HG03520 (cell line): ENCODE measurements around the gene ZNF324B.
"Not testable (repeated sequence)": the region's sequence is repeated elsewhere in the genome, so short reads cannot be mapped to it uniquely, and the experiment has no call there.

ENCODE experiments used
- ATAC-seq: cut with Tn5 transposase; IDR thresholded peaks from one replicate; pipeline ENCODE4 v1.9.1; 2021; ENCODE audit warnings: mild to moderate bottlenecking, moderate library complexity; ENCODE audit not compliant: unreplicated experiment

The ZNF324B gene

DNA sequence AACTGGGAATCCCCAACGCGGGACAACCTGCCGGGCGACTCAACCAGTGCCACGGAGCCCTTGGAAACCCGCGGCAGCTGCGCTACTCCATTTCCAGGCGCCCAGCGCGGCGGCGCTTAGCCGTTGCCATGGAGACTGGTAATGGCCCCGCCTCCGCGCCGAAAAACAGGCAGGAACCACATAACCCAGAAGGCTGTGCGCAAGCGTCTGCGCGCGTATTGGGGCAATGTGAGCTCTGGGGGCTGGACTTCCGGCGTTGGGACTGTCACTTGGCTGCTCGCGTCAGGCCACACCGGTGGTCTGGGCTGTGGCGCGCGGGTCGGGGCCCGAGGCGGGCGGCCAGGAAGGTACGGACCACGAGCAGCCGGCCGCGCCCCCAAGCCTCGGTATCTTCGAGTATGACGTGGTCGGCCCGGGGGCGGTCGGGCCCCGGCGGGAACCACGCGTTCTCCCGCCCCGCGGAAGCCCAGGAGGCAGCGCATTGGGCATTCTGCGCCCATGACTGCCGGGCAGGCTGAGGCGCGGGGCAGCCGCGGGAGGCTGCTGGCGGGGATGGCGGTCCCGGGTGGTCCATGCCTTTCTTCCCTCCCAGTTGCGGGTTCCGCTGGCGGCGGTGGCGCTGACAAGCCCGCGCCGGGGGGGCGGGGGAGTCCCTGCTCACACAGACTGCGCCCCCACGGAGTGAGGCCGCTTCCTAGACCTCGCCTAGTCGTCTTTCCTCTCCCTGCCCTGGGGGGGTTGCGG is at the start of gene ZNF324B:
Gene ZNF324B, plus strand, starts transcription at position 265 of the 744 bp plus-strand sequence. CDS start 2,080 bp downstream, outside the sequence.
- ATAC-seq, result peak; percentile 87

DNA sequence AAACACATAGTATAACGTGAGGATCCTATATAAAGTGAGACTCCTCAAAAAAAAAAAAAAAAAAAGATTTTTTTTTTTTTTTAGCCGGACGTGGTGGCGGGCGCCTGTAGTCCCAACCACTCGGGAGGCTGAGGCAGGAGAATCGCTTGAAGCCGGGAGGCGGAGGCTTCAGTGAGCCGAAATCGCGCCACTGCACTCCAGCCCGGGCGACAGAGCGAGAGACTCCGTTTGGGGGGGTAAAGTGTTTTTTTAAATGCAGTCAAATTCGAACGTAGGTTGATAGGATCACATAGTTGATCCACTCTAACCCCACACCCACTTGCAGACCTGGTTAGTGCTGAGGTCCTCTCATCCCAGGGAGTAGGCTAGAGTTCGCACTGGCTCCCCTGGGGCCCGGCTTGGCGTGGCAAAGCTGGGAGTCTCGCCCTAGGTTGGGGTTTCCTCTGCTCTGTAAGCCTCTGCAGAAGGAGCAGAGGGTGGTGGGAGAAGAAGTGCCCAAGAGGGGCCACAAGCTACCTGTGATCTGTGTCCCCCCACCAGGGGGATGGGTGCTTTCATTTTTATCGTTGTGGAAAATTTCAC is 49.5 kb upstream of the ZNF324B start:
- ATAC-seq, result no peak

DNA sequence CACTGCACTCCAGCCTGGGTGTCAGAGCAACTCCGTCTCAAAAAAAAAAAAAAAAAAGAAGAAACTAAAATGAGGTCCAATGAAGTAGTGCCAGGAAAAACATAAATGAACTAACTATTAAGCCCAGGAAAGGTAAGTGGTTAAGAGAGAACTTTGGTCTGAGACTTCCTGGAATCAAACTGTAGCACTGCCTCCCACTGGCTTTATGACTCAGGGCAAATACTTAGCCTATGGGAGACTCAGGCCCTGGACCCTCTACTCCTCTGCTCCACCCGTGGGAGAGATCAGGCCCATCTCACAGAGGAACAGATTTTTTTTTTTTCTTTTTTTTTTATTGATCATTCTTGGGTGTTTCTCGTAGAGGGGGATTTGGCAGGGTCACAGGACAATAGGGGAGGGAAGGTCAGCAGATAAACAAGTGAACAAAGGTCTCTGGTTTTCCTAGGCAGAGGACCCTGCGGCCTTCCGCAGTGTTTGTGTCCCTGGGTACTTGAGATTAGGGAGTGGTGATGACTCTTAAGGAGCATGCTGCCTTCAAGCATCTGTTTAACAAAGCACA is 47.4 kb upstream of the ZNF324B start:
- ATAC-seq, result not testable (repeated sequence)

DNA sequence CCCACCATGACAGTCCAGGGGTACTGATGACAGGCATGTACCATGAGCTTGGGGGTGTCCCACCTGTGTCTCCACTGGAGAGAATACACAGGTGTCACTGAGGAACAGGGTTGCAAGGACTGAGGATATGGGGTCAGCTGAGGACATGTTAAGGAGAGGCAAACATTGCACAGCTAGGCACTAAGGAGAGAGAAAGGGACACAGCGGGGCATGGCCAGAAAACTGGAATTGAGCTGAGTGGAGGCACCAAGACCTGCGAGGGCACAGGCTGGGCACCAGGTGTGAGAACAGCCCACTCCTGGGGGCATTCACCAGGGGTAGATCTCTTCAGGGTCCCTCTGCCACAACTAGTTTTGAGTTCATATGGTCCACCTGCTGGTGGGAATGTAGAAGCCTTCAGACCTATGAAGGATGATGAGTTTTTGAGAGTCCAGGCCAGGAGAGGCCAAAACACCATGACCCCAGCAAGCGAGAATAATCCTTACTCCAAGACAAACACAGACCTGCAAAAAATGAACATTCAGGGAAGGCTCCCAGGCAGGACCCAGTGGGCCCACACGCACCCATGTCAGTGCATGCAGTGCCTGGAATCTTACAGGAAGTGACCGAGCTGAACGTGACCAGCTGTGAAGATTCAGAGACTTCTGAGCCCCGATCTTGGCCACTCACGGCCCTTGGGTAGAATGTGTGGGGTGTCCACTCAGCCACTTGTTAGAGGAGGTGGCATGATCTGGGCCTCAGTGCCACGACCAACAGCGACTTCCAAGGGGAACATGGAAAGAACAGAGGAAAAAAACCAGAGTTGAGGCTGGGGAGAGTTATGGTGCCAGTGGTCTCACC is 44.4 kb upstream of the ZNF324B start:
- ATAC-seq, result no peak

DNA sequence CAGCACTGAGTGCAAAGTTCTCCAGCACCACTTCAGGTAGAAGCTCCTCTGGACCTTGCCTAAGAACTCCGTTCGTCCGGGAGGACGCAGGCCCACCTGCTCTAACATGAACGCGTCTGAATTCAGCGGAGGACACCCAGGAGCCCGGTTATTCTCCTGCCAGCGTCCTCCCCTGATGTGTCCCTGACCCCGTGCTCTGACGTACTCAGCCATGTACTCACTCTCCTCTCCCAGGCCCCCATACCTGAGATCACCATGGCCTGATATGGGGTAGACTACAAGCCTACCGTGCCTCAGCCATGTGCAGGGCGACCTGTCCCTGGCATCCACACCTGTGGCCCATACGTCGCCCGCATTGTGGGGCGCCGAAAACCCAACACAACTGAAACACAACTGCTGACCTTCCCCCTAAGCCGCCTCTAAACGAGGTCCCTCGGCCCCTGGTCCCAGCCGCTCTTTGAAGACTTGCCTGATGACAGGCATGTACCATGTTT is 43.7 kb upstream of the ZNF324B start:
- no peak for ATAC-seq

DNA sequence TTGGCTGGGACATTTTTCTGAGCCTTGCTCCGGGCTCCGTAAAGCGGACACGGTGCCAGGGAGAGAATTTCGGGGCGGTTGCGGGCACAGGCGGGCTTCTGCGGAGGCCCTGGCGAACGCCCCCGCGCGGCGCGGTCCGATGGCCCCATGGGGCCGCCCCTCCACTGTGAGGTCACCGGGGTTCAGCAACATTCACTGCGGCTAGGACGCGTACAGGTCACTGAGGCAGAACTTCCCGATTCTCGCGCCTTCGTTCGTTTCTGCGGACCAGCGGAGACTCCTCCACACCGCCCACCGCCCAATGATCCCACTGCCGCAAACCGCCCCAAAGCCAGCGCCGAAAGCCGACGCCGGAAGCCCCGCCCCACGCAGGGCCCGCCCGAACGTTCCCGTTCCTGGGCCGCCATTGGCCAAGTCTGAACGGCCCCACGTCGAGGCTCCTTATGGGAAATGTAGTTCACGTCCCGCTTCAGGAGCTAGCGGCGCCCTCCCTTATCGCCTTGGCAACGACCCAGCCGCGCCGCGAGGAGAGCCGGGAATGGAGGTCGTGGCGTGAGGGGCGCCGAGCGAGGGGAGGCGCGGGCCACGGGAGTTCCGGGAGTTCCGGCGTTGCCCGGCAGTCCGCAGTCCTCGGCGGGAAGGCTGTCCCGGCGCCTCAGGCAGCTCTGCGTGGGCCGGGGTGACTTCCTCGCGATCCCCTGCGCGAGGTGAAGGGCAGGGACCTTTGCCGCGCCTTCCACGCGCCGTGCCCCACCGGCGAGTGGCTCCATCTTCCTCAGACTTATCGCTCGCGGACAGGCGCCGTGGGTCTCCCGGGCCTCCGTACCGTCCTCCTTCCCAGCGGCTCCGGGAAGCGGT is 43.0 kb upstream of the ZNF324B start, which contains the start of gene ZNF584:
Gene ZNF584, plus strand, starts transcription at position 498 of the 858 bp plus-strand sequence. CDS start 499 bp downstream, outside the sequence.
- peak; percentile 82 for ATAC-seq

DNA sequence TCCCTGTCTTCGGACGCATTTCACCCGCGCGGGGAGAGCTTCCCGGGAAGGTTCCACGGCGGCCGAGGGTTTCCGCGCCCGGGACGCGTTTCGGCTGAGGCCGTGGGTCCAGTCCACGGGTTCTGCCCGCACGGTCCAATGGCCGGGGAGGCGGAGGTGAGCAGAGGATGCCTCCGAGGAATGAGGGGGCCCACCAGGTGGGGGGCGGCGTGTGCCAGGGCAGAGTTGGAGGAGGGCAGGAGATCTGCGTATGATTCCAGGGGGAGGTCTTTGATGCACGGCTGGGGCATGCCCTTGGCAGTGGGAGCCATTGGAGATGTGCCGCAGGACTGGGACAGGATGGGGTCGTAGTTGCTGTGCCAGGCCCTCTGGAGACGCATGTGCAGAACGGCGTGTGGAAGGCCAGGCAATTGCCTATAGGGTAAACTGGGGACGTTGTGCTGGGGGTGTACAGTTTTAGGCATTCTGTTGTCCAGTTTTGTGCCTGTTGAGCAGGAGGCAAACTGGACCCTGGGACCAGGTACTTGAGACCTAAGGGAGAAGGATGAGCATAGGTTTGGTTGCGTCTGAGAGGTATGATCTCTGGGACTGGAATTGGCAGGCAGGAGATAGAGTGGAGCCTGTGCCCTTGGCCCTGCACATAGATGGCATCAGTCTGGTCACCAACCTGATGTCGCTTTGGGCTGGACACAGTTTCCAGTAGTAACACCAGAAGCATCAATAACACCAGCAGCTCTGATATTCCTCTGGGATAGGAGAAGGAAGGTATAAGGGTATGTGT is 42.2 kb upstream of the ZNF324B start:
- ATAC-seq, result peak; percentile 9

DNA sequence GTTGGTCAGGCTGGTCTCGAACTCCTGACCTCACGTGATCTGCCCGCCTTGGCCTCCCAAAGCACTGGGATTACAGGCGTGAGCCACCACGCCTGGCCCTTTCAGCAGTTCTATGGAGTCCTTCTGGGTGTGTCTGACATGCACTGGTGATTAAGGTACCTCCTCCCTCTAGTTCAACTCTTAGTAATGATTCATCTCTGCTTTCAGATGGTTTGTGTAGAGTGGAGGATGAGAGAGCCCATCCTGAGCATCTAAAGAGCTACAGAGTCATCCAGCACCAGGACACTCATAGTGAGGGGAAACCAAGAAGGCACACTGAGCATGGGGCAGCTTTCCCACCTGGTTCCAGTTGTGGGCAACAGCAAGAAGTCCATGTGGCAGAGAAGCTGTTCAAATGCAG is 34.8 kb upstream of the ZNF324B start:
- ATAC-seq, result no peak

DNA sequence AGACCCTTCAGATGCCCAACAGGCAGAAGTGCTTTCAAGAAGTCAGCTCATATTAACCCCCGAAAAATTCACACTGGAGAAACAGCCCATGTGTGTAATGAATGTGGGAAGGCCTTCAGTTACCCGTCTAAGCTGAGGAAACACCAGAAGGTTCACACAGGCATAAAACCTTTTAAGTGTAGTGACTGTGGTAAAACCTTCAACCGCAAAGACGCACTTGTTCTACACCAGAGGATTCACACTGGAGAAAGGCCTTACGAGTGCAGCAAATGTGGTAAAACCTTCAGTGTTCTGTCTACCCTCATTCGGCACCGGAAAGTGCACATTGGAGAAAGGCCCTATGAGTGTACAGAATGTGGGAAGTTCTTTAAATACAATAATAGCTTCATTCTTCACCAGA is 34.4 kb upstream of the ZNF324B start:
- no peak for ATAC-seq

DNA sequence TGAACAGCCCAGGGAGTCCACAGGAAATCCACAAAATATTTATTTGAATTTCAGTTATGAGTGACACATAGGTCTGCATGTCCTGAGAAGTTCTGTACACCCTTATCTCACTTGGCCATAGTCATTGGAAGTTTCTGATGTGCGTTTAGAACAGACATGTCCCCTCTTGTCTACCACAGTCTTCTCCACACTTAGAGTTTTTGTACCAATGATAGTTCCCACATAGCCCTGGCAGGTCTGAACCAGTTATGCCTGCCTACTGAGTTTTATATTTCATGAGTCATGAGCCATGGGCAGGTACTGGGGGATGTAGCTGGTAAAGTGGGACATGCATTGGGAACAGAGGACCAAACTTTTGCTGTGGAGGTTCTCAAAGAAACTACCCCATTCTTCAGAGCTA is 22.8 kb upstream of the ZNF324B start:
- ATAC-seq, result no peak

DNA sequence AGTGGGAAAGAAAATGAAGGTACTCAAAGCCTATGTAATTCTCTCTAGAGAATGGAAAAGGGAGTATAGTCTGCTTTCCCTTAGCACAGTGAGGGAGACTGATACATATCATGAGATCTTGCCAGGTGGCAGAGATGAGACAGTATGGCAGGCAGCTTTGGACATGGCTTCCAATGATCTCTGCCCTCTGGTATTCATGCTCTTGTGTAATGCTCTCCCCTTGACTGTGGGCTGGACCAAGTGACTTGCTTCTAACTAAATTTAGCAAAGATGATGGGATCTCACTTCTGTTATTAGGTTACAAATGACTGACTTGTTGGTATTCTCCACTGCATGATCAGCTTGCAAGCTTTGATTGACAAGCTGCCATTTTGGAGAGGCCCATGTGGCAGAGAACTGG is 21.7 kb upstream of the ZNF324B start:
- ATAC-seq, result no peak

DNA sequence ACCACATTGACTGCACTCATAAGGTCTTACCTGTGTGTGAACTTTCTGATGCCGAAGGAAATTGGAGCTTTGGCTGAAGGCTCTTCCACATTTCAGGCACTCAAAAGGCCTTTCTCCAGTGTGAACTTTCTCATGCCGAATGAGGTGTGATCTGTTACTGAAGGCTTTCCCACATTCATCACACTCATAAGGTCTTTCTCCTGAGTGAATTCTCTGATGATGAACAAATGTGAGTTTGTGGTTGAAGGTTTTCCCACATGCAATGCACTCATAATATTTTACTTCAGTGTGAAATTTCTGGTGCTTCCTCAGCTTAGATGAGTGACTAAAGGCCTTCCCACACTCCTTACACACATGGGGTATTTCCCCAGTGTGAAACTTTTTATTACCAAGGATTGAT is 17.2 kb upstream of the ZNF324B start:
- ATAC-seq, result no peak

DNA sequence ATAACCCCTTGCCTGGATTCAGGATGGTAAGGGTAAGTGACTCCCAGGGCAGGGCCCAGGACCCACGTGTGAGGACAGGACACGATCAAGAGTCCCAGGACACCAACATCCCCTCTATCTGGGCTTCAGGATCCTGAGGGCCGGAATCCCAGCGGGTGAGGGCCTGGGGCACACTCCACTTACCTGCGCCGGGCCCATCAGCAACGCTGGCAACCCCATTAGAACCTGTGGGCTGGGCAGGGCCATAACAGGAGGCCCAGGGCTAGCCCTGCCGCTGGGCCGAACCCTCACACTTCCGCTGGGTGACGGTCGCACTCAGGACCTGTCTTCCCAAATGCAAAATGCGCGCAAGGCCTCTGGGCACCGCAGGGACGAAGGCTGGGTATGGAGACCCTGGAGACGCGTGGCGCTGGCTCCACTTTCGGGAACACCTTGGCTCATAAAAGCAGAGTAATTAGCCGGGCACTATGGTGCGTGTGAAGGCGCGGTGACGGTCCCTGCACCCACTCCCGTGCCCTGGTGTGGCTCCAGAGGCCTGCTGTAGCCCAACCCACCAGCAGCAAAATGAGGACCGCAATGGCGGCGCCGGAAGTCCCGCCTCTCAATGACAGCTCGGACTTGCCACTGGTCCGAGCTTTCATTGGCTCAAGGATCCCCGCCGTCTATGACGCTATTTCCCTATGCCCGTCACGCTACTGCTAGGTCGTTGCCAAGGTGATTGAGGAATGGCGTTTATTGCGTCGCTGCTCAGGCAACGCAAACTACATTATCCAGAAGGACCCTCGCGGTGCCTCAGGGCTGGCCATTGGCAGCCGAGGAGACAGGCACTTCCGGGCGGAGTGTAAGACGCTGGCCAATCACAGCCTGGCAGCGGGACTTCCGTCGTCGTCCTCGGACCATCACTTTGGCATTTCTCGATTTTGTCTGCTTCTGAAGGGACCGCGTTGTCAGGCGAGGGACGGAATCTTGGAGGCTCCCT is 11.6 kb upstream of the ZNF324B start, which contains the start of gene ZNF132:
Gene ZNF132, minus strand, starts transcription at position 578 of the 979 bp plus-strand sequence. Its CDS starts 332 bp downstream, at position 246.
- peak; percentile 90 for ATAC-seq

DNA sequence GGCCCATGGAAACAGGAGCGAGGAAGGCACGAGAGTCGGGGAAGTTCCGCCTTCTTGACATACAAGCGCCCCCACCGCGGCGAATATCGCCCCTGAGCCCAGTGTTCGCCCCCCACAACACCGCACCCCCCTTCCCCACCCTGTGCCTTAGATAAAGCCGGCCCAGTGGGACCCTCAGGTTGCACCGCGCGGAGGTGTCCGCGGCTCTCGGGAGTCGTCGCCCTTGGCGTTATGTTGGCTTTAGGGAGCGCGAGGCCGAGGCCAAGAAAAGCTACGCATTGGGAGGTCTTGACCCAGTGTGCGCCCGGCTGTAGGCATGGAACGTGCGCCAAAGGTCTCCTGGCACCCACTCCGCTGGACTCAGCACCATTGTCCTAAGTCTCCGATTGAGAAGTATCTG is 10.9 kb upstream of the ZNF324B start:
- no peak for ATAC-seq

DNA sequence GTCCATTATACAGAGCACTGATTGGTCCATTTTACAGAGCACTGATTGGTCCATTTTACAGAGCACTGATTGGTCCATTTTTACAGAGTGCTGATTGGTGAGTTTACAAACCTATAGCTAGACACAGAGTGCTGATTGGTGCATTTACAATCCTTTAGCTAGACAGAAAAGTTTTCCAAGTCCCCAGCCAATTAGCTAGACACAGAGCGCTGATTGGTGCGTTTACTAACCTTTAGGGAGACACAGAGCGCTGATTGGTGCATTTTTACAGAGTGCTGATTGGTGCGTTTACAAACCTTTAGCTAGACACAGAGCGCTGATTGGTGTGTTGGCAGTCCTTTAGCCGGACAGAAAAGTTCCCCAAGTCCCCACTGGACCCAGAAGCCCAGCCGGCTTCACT is 8.4 kb upstream of the ZNF324B start:
- not testable (repeated sequence) for ATAC-seq

DNA sequence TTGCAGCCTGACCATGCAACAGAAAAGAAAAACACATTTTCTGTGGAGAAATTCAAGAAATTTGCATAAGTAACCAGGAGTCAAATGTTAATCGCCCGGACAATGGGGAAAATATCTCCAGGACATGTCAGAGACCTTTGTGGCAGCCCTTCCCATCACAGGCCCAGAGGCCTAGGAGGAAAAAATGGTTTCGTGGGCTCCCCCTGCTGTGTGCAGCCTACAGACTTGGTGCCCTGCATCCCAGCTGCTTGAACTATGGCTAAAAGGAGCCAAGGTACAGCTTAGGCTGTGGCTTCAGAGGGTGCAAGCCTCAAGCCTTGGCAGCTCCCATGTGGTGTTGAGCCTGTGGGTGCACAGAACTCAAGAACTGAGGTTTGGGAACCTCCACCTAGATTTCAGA is 2.6 kb upstream of the ZNF324B start:
- ATAC-seq, result not testable (repeated sequence)

DNA sequence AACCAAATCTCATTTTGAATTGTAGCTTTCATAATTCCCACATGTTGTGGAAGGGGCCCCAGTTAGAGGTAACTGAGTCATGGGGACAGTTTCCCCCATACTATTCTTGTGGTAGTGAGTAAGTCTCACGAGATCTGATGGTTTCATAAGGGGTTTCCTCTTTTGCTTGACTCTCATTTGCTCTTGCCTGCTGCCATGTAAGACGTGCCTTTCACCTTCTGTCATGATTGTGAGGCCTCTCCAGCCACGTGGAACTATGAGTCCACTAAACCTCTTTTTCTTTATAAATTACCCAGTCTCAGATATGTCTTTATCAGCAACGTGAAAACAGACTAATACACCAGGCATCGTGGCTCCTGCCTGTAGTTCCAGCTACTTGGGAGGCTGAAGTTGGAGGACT is 1.4 kb upstream of the ZNF324B start:
- not testable (repeated sequence) for ATAC-seq

DNA sequence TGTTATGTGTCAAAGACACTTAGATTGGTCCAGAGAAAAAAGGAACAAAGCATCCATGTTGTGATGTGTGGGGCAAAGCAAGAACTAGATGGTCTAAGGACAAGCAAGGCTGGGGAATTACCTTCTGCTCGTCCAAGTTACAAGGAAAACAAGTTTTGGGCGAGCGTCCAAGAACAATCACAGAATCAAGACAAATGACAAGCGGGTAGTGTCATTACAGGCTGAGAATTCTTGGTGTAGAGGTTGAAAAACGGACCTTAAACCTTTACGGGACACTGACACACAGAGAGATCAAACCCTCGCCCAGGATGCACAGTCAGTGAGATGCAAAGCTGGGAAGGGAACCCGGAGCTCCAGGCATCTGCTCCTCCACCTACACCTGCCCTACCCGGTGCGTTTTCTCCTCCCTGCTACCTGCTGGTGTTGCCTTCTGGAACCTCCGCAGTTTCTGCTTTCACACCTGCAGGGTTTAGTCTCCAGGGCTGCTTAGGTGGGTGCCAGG is 515 bp upstream of the ZNF324B start:
- no peak for ATAC-seq
